Fibroblast of lung (primary cell): ENCODE data around the gene RSF1. TPM values are rescaled to one million over a fixed set of nuclear protein-coding genes. Genes with fewer than 3 reads are reported as not detected.

Source experiments
- DNase-seq, 2 donors: peaks; one replicate each; pipeline versions ENCODE4 v3.0.0 to v3.0.0-alpha.2; 2010; ENCODE audit warnings: low read depth in 2 of 2
- H2AFZ ChIP-seq: 2 replicates; pipeline ENCODE4 v1.5.1; 2012; ENCODE audit warnings: low read length, control low read depth, inconsistent platforms
- H3K27ac ChIP-seq: 2 replicates; pipeline ENCODE4 v1.5.1; 2011; ENCODE audit warnings: low read length, control low read depth; ENCODE audit not compliant: insufficient read depth
- H3K27me3 ChIP-seq: 2 replicates; pipeline ENCODE4 v1.5.1; 2011; ENCODE audit warnings: mild to moderate bottlenecking, low read length; ENCODE audit not compliant: control insufficient read depth, insufficient read depth
- H3K36me3 ChIP-seq: 2 replicates; pipeline ENCODE4 v1.5.1; 2011; ENCODE audit warnings: low read length; ENCODE audit not compliant: control insufficient read depth, insufficient read depth
- H3K4me1 ChIP-seq: 2 replicates; pipeline ENCODE4 v1.5.1; 2011; ENCODE audit warnings: low read length; ENCODE audit not compliant: control insufficient read depth, insufficient read depth; ENCODE audit errors: extremely low read depth
- H3K4me2 ChIP-seq: 2 replicates; pipeline ENCODE4 v1.5.1; 2011; ENCODE audit warnings: low read length, control low read depth; ENCODE audit not compliant: insufficient read depth; ENCODE audit errors: extremely low read depth
- H3K4me3 ChIP-seq, 4 experiments: fragments of 200-600 bp in 1 of 4; sonication (generic) in 1 of 4; replicated peaks in 1 of 4; 2 replicates each; pipeline ENCODE4 v1.5.1; 2011 to 2016; ENCODE audit warnings: low read length in 4 of 4, low read depth in 3 of 4, mild to moderate bottlenecking in 3 of 4, control low read depth in 2 of 4, inconsistent platforms in 1 of 4, mixed read lengths in 1 of 4; ENCODE audit not compliant: insufficient read depth in 1 of 4; ENCODE audit errors: control extremely low read depth in 1 of 4
- H3K79me2 ChIP-seq: 2 replicates; pipeline ENCODE4 v1.5.1; 2012; ENCODE audit warnings: mild to moderate bottlenecking, low read length, inconsistent platforms; ENCODE audit not compliant: control insufficient read depth, insufficient read depth
- H3K9ac ChIP-seq: 2 replicates; pipeline ENCODE4 v1.5.1; 2011; ENCODE audit warnings: mild to moderate bottlenecking, low read length, control low read depth; ENCODE audit not compliant: insufficient read depth
- H3K9me3 ChIP-seq: 2 replicates; pipeline ENCODE4 v1.5.1; 2012; ENCODE audit warnings: low read depth, low read length; ENCODE audit not compliant: control insufficient read depth, insufficient read depth
- H4K20me1 ChIP-seq: 2 replicates; pipeline ENCODE4 v1.5.1; 2011; ENCODE audit warnings: low read length; ENCODE audit not compliant: control insufficient read depth, insufficient read depth; ENCODE audit errors: extremely low read depth
- EZH2 ChIP-seq: IDR thresholded peaks from 2 replicates; pipeline ENCODE4 v1.5.1; 2012; ENCODE audit warnings: low read length, control low read depth, mild to moderate bottlenecking; ENCODE audit errors: missing control alignments
- polyA plus RNA-seq, 2 donors: library from polyadenylated mRNA; depleted of rRNA in 1 of 2; stranded (reverse) in 1 of 2; unstranded in 1 of 2; fragments of >200 nt; gene quantifications; 2 replicates each; pipeline ENCODE4 v1.2.1, GENCODE V29; 2011 to 2012; ENCODE audit warnings: missing spikeins in 1 of 2
- total RNA-seq: library from RNA; depleted of rRNA; stranded (reverse); fragments of >200 nt; gene quantifications from 2 replicates; pipeline ENCODE4 v1.2.1, GENCODE V29; 2014
- TF ChIP-seq, protein P1 (sequence below), 2 donors: IDR thresholded peaks in 1 of 2; conservative IDR thresholded peaks in 1 of 2; 1 replicate in 1 of 2; 2 replicates in 1 of 2; pipeline ENCODE4 v1.5.1; 2011 to 2012; ENCODE audit warnings: low read length in 2 of 2, control low read depth in 1 of 2, inconsistent platforms in 1 of 2, low read depth in 1 of 2, mild to moderate bottlenecking in 1 of 2

RSF1 gene
- total and polyA plus RNA-seq, 2 donors (not counting 1 experiment from before 2014, with no cell fraction given): 27.5 to 38.1 TPM

DNA sequence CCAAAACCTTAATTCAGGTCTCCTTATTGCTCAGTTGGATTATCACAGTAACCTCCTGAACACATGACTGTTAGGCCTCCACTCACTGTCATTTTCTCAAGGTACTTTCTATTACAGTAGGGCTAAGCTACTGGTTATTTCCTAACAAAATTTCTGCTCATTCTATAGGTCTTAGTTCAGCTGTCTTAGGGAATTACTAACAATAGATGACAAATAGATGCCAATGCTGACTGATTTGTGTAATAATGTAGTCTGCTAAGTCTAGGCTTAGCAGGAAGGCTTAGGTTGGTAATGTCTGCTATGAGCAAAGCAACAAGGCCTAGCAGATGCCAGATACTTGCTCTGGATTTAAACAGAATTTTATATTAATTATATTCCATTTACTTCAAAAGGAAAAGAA is 58.1 kb downstream of the RSF1 start:
- Histone ChIP-seq H2AFZ (no peak overlapping the region), H3K4me2 (no peak overlapping the region), H3K79me2 (peaks cover 2% of the 10 kb centered on the region), H3K27me3 (no peaks in the 10 kb centered on the region), H3K9me3 (no peaks in the 10 kb centered on the region), H3K4me1 (no peaks in the 10 kb centered on the region), H3K36me3 (peaks cover 6% of the 10 kb centered on the region), H4K20me1 (no peaks in the 10 kb centered on the region), H3K4me3 (no peak overlapping the region), H3K9ac (no peak overlapping the region), H3K27ac (no peak overlapping the region)
- TF ChIP-seq EZH2: no peak
- TF ChIP-seq, protein P1, sequence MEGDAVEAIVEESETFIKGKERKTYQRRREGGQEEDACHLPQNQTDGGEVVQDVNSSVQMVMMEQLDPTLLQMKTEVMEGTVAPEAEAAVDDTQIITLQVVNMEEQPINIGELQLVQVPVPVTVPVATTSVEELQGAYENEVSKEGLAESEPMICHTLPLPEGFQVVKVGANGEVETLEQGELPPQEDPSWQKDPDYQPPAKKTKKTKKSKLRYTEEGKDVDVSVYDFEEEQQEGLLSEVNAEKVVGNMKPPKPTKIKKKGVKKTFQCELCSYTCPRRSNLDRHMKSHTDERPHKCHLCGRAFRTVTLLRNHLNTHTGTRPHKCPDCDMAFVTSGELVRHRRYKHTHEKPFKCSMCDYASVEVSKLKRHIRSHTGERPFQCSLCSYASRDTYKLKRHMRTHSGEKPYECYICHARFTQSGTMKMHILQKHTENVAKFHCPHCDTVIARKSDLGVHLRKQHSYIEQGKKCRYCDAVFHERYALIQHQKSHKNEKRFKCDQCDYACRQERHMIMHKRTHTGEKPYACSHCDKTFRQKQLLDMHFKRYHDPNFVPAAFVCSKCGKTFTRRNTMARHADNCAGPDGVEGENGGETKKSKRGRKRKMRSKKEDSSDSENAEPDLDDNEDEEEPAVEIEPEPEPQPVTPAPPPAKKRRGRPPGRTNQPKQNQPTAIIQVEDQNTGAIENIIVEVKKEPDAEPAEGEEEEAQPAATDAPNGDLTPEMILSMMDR (conservative IDR thresholded peaks at IDR 0.05 in 1 of 2, IDR thresholded peaks at IDR 0.05 in 1 of 2; ENCODE audit: low read depth in 1 of 2, low read length in 2 of 2): no peak
- DNase-seq: no peak

DNA sequence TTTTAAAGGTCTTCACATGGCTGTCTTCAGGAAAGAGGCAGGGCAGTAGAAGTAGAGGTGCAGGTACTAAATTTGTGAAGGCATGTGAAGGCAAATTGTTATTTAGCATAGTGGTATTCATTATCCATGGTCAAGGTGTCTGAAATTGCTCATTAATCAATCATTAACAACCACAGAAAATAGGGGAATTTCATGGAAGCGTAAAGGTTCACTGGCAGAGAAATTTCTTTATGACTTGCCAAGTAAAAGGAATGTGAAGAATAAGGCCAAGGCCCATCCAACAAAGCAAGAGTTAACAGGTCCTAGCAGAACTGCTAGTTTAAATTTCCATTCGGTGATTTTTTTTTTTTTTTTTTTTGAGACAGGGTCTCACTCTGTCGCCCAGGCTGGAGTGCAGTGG is 59.0 kb downstream of the RSF1 start:
- no peak overlapping the region for H2AFZ ChIP-seq
- TF ChIP-seq, protein P1 (conservative IDR thresholded peaks at IDR 0.05 in 1 of 2, IDR thresholded peaks at IDR 0.05 in 1 of 2; ENCODE audit: low read depth in 1 of 2, low read length in 2 of 2): no peak
- H3K27me3 ChIP-seq: no peaks in the 10 kb centered on the region
- H3K9ac ChIP-seq: no peak overlapping the region
- no peaks in the 10 kb centered on the region for H3K9me3 ChIP-seq
- no peaks in the 10 kb centered on the region for H3K4me1 ChIP-seq
- no peak for DNase-seq
- H3K4me3 ChIP-seq: no peak overlapping the region
- H3K4me2 ChIP-seq: no peak overlapping the region
- H3K79me2 ChIP-seq: peaks cover 4% of the 10 kb centered on the region
- no peaks in the 10 kb centered on the region for H4K20me1 ChIP-seq
- no peak overlapping the region for H3K27ac ChIP-seq
- peaks cover 6% of the 10 kb centered on the region for H3K36me3 ChIP-seq

DNA sequence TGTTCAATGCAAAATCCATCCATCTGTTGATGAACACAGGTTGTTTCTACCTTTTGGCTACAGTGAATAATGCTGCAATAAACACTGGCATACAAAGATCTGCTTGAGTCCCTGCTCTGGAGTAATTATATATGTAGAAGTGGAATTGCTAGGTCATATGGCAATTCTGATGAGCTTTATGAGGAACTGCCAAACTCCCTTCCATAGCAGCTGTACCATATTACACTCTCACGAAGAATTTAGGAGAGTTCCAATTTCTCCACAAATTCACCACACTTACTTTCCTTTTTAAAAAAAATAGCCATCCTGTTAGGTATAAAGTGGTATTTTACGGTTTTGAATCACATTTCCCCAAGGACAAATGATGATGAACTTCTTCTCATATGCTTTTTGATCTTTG is 62.2 kb downstream of the RSF1 start:
- no peak overlapping the region for H3K9ac ChIP-seq
- H3K9me3 ChIP-seq: no peaks in the 10 kb centered on the region
- peak in 1 of 2 donors; percentile 7 for DNase-seq
- no peaks in the 10 kb centered on the region for H3K36me3 ChIP-seq
- H3K27ac ChIP-seq: no peak overlapping the region
- H3K27me3 ChIP-seq: no peaks in the 10 kb centered on the region
- H3K4me1 ChIP-seq: no peaks in the 10 kb centered on the region
- H3K4me3 ChIP-seq: no peak overlapping the region
- H4K20me1 ChIP-seq: no peaks in the 10 kb centered on the region
- H3K4me2 ChIP-seq: no peak overlapping the region
- no peak overlapping the region for H2AFZ ChIP-seq
- TF ChIP-seq, protein P1 (conservative IDR thresholded peaks at IDR 0.05 in 1 of 2, IDR thresholded peaks at IDR 0.05 in 1 of 2; ENCODE audit: low read depth in 1 of 2, low read length in 2 of 2): no peak
- TF ChIP-seq EZH2: no peak
- peaks cover 2% of the 10 kb centered on the region for H3K79me2 ChIP-seq
